ENCODE measurements around the gene CACNA1I.

DNA sequence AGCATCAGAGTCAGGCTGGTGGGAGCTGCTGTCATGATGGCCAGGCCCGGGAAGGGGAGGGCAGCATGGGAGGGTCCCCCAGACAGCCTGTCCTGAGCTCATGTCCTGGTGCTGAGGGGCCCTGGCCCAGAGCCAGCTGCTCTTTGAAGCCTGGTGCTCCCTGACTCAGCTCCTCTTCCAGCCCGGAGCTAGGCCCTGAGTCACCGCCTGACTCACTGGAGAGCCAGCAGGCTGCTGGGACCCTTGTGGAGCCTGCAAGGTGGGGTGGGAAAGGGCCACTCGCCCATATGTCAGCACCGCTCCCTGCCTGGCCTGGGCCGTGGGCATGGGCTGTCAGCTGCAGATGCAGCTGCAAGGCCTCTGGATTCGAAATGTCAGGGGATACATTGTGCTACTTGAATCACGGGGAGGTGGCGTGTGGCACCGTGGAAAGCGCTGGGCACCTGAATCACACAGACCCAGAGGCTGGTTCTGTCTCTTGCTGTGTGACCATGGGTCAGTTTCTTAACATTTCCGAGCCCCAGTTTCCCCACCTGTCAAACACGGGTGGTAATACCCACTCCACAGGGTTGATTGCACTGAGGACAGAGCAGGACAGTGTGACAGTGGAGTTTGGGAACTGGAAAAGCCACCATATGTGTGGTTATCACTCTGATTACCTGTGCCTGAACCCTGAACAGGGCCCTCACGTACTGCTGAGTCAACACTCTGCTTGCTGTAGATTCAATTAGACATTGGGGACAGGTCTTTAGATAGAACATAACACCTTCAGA lies 4.4 kb downstream of the CACNA1I start:
- TF ChIP-seq POLR2A (IDR thresholded peaks at IDR 0.05), result no peak
- TF ChIP-seq, protein P1, sequence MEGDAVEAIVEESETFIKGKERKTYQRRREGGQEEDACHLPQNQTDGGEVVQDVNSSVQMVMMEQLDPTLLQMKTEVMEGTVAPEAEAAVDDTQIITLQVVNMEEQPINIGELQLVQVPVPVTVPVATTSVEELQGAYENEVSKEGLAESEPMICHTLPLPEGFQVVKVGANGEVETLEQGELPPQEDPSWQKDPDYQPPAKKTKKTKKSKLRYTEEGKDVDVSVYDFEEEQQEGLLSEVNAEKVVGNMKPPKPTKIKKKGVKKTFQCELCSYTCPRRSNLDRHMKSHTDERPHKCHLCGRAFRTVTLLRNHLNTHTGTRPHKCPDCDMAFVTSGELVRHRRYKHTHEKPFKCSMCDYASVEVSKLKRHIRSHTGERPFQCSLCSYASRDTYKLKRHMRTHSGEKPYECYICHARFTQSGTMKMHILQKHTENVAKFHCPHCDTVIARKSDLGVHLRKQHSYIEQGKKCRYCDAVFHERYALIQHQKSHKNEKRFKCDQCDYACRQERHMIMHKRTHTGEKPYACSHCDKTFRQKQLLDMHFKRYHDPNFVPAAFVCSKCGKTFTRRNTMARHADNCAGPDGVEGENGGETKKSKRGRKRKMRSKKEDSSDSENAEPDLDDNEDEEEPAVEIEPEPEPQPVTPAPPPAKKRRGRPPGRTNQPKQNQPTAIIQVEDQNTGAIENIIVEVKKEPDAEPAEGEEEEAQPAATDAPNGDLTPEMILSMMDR (IDR thresholded peaks at IDR 0.05 in 4 of 5, conservative IDR thresholded peaks at IDR 0.05 in 1 of 5), result no peak
